HepG2 (cell line): ENCODE measurements around the gene GMEB2. TPM values are rescaled to one million over a fixed set of nuclear protein-coding genes. Genes with fewer than 3 reads are reported as not detected.

Experiments used
- BHLHE40 ChIP-seq: IDR thresholded peaks from 2 replicates; pipeline ENCODE4 v1.6.1; 2011; ENCODE audit warnings: low read length, improper control_type of control experiment
- CCAR2 ChIP-seq: fragments of 200-400 bp; formaldehyde crosslinking; optimal IDR thresholded peaks from 2 replicates; pipeline ENCODE3; 2018; ENCODE audit warnings: low read depth, mild to moderate bottlenecking, low read length, moderate library complexity
- FOSL1 ChIP-seq: sonication (generic); formaldehyde crosslinking; IDR thresholded peaks from 2 replicates; pipeline ENCODE4 v1.9.0; 2021; ENCODE audit warnings: missing genetic modification reagents, borderline replicate concordance
- FOXK2 ChIP-seq: fragments of 450-650 bp; IDR thresholded peaks from 2 replicates; pipeline ENCODE4 v1.6.1; 2016
- GLI4 ChIP-seq: sonication (generic); formaldehyde crosslinking; IDR thresholded peaks from 2 replicates; pipeline ENCODE4 v1.5.1; 2020; ENCODE audit warnings: missing genetic modification reagents, mild to moderate bottlenecking, moderate library complexity, borderline replicate concordance
- MTF1 ChIP-seq: sonication (generic); formaldehyde crosslinking; IDR thresholded peaks from 2 replicates; pipeline ENCODE4 v1.5.0; 2020; ENCODE audit warnings: missing genetic modification reagents
- MYNN ChIP-seq: sonication (generic); formaldehyde crosslinking; IDR thresholded peaks from 2 replicates; pipeline ENCODE4 v1.4.0; 2020; ENCODE audit warnings: mild to moderate bottlenecking, low read depth, missing genetic modification reagents
- NFKBIZ ChIP-seq: IDR thresholded peaks from 2 replicates; pipeline ENCODE4 v1.6.1; 2018; ENCODE audit warnings: missing genetic modification reagents, missing compliant biosample characterization
- TBX3 ChIP-seq: fragments of 450-650 bp; IDR thresholded peaks from 2 replicates; pipeline ENCODE4 v1.6.1; 2017; ENCODE audit warnings: antibody characterized with exemption, mild to moderate bottlenecking, inconsistent platforms, borderline replicate concordance
- ZBTB21 ChIP-seq: sonication (generic); formaldehyde crosslinking; IDR thresholded peaks from 2 replicates; pipeline ENCODE4 v1.4.0; 2020; ENCODE audit warnings: missing genetic modification reagents
- ZBTB38 ChIP-seq: sonication (generic); formaldehyde crosslinking; IDR thresholded peaks from 2 replicates; pipeline ENCODE4 v1.5.1; 2020; ENCODE audit warnings: mild to moderate bottlenecking, missing genetic modification reagents
- ZFX ChIP-seq: sonication (generic); formaldehyde crosslinking; IDR thresholded peaks from 2 replicates; pipeline ENCODE4 v1.4.0; 2020; ENCODE audit warnings: mild to moderate bottlenecking, low read depth, missing genetic modification reagents, moderate library complexity
- ZNF383 ChIP-seq: sonication (generic); formaldehyde crosslinking; IDR thresholded peaks from 2 replicates; pipeline ENCODE4 v1.4.0; 2020; ENCODE audit warnings: missing genetic modification reagents, mild to moderate bottlenecking, borderline replicate concordance
- ZNF549 ChIP-seq: sonication (generic); formaldehyde crosslinking; IDR thresholded peaks from 2 replicates; pipeline ENCODE4 v1.5.0; 2020; ENCODE audit warnings: missing genetic modification reagents
- ZNF768 ChIP-seq: sonication (generic); formaldehyde crosslinking; IDR thresholded peaks from 2 replicates; pipeline ENCODE4 v1.4.0; 2020; ENCODE audit warnings: missing genetic modification reagents
- polyA plus RNA-seq, 8 experiments: library from polyadenylated mRNA; depleted of rRNA in 3 of 8; stranded (reverse) in 7 of 8; unstranded in 1 of 8; fragments of >200 nt; fragmentation: Illumina TruSeq in 4 of 8; extraction: Trizol in 4 of 8; gene quantifications; 2 replicates each; pipeline versions ENCODE4 v1.2.1 to v1.2.3, GENCODE V29; 2011 to 2016; ENCODE audit warnings: low read depth in 4 of 8, missing spikeins in 1 of 8, mixed read lengths in 1 of 8; ENCODE audit not compliant: insufficient read depth in 1 of 8
- total RNA-seq, 5 experiments: library from RNA; depleted of rRNA; stranded (reverse); fragments of >200 nt; fragmentation: Illumina TruSeq; extraction: Trizol; gene quantifications; 2 replicates each; pipeline ENCODE4 v1.2.3, GENCODE V29; 2016; ENCODE audit warnings: low read depth in 1 of 5
- TF ChIP-seq, protein P1 (sequence below): IDR thresholded peaks from 2 replicates; pipeline ENCODE4 v1.6.1; 2016; ENCODE audit warnings: missing compliant biosample characterization, missing genetic modification reagents, borderline replicate concordance
- TF ChIP-seq, protein P2 (sequence below): sonication (generic); formaldehyde crosslinking; IDR thresholded peaks from 2 replicates; pipeline ENCODE4 v1.8.0; 2022; ENCODE audit warnings: missing genetic modification reagents, mild to moderate bottlenecking, inconsistent platforms, borderline replicate concordance
- TF ChIP-seq, protein P3 (sequence below): IDR thresholded peaks from 2 replicates; pipeline ENCODE4 v1.6.1; 2016
- TF ChIP-seq, protein P4 (sequence below): sonication (generic); formaldehyde crosslinking; IDR thresholded peaks from 2 replicates; pipeline ENCODE4 v1.4.0; 2020; ENCODE audit warnings: missing genetic modification reagents, borderline replicate concordance
- TF ChIP-seq, protein P5 (sequence below): sonication (generic); formaldehyde crosslinking; IDR thresholded peaks from 2 replicates; pipeline ENCODE4 v1.5.0; 2020; ENCODE audit warnings: mild to moderate bottlenecking, missing genetic modification reagents, borderline replicate concordance
- TF ChIP-seq, protein P6 (sequence below): fragments of 450-650 bp; IDR thresholded peaks from 2 replicates; pipeline ENCODE4 v1.6.1; 2017

The GMEB2 gene
- total and polyA plus RNA-seq, 2 of the 13 experiments (the other 11 are each of a cell fraction or from before 2014, with no cell fraction given): 10.6 to 12.4 TPM

DNA sequence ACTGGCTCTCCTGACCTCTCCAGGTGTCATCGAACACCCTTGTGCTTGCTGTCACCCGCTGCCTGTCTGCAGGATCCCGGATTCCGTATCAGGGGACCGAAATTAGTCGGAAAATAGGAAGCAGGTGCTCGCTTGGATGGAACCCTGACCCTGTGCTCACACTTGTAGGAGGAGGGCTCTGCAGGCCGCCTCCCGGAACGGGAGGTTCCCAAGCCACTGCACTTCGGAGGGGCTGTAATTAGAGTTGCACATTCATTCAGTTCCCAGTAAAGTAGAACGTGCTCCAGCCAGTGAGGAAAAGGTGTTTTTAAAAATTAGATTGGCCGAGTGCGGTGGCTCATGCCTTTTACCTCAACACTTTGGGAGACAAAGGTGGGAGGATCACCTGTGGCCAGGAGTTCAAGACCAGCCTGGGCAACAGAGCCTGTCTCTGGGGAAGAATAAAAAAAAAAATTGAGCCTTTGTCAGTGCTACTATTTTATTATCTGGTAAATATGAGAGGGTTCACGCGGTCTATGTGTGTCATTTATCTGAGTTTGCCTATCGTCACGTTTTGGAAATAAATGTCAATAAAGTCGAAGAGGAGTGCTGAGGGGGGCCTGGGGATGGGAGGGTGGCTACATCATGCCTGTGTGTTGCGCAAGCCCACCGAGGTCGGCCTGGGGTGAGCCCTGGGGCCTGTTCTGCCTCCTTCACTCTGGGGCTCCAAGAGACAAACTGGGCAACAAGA is 1.5 kb upstream of the GMEB2 start (continued):
- TF ChIP-seq, protein P1, sequence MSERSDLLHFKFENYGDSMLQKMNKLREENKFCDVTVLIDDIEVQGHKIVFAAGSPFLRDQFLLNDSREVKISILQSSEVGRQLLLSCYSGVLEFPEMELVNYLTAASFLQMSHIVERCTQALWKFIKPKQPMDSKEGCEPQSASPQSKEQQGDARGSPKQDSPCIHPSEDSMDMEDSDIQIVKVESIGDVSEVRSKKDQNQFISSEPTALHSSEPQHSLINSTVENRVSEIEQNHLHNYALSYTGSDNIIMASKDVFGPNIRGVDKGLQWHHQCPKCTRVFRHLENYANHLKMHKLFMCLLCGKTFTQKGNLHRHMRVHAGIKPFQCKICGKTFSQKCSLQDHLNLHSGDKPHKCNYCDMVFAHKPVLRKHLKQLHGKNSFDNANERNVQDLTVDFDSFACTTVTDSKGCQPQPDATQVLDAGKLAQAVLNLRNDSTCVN (CRISPR knock-in tag): peak; percentile 87
- TF ChIP-seq, protein P2, sequence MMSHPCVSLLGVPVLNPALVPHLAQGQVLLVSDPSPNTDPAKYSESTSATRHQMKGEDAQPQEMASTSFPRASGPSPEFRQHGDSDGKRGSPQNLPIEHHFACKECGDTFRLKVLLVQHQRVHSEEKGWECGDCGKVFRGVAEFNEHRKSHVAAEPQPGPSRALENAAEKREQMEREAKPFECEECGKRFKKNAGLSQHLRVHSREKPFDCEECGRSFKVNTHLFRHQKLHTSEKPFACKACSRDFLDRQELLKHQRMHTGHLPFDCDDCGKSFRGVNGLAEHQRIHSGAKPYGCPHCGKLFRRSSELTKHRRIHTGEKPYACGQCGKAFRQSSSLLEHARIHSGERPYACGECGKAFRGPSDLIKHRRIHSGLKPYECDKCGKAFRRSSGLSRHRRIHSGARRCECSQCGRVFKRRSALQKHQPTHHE (CRISPR knock-in tag): peak; percentile 97
- TF ChIP-seq MTF1 (CRISPR knock-in tag): peak; percentile 35; the same call in 1 of the 2 replicates
- TF ChIP-seq ZBTB38 (CRISPR knock-in tag): peak; percentile 60; the same call in 1 of the 2 replicates
- peak; percentile 96 for TF ChIP-seq ZFX (CRISPR knock-in tag)
- TF ChIP-seq GLI4 (CRISPR knock-in tag): peak; percentile 92
- TF ChIP-seq FOXK2: 0 out of 2 replicates have a peak, but pooled peaks have one; percentile 18
- no peak; the same call in 1 of the 2 replicates for TF ChIP-seq ZNF549
- TF ChIP-seq, protein P3, sequence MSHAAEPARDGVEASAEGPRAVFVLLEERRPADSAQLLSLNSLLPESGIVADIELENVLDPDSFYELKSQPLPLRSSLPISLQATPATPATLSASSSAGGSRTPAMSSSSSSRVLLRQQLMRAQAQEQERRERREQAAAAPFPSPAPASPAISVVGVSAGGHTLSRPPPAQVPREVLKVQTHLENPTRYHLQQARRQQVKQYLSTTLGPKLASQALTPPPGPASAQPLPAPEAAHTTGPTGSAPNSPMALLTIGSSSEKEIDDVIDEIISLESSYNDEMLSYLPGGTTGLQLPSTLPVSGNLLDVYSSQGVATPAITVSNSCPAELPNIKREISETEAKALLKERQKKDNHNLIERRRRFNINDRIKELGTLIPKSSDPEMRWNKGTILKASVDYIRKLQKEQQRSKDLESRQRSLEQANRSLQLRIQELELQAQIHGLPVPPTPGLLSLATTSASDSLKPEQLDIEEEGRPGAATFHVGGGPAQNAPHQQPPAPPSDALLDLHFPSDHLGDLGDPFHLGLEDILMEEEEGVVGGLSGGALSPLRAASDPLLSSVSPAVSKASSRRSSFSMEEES (CRISPR knock-in tag): peak; percentile 80
- no peak for TF ChIP-seq FOSL1
- TF ChIP-seq, protein P4, sequence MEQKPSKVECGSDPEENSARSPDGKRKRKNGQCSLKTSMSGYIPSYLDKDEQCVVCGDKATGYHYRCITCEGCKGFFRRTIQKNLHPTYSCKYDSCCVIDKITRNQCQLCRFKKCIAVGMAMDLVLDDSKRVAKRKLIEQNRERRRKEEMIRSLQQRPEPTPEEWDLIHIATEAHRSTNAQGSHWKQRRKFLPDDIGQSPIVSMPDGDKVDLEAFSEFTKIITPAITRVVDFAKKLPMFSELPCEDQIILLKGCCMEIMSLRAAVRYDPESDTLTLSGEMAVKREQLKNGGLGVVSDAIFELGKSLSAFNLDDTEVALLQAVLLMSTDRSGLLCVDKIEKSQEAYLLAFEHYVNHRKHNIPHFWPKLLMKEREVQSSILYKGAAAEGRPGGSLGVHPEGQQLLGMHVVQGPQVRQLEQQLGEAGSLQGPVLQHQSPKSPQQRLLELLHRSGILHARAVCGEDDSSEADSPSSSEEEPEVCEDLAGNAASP (CRISPR knock-in tag): peak; percentile 89
- peak; percentile 45 for TF ChIP-seq ZNF768 (CRISPR knock-in tag)
- peak; percentile 86; the same call in 1 of the 2 replicates for TF ChIP-seq NFKBIZ (CRISPR knock-in tag)
- TF ChIP-seq CCAR2: peak; percentile 97
- TF ChIP-seq ZBTB21 (CRISPR knock-in tag): peak; percentile 77
- peak; percentile 78 for TF ChIP-seq BHLHE40
- TF ChIP-seq, protein P5, sequence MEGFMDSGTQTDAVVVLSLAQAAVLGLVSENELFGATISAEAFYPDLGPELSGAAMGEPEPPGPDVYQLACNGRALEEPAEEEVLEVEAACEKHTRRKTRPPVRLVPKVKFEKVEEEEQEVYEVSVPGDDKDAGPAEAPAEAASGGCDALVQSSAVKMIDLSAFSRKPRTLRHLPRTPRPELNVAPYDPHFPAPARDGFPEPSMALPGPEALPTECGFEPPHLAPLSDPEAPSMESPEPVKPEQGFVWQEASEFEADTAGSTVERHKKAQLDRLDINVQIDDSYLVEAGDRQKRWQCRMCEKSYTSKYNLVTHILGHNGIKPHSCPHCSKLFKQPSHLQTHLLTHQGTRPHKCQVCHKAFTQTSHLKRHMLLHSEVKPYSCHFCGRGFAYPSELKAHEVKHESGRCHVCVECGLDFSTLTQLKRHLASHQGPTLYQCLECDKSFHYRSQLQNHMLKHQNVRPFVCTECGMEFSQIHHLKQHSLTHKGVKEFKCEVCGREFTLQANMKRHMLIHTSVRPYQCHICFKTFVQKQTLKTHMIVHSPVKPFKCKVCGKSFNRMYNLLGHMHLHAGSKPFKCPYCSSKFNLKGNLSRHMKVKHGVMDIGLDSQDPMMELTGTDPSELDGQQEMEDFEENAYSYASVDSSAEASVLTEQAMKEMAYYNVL (CRISPR knock-in tag): no peak; the same call in 1 of the 2 replicates
- TF ChIP-seq, protein P6, sequence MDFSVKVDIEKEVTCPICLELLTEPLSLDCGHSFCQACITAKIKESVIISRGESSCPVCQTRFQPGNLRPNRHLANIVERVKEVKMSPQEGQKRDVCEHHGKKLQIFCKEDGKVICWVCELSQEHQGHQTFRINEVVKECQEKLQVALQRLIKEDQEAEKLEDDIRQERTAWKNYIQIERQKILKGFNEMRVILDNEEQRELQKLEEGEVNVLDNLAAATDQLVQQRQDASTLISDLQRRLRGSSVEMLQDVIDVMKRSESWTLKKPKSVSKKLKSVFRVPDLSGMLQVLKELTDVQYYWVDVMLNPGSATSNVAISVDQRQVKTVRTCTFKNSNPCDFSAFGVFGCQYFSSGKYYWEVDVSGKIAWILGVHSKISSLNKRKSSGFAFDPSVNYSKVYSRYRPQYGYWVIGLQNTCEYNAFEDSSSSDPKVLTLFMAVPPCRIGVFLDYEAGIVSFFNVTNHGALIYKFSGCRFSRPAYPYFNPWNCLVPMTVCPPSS: no peak
- peak; percentile 95 for TF ChIP-seq MYNN (CRISPR knock-in tag)
- TF ChIP-seq ZNF383 (CRISPR knock-in tag): no peak
- no peak for TF ChIP-seq TBX3
